Measurements from ENCODE around the gene TPX2. TPM values are rescaled to one million over a fixed set of nuclear protein-coding genes. Genes with fewer than 3 reads are reported as not detected.

TPX2 gene
- total RNA-seq, 5 donors from 2014 or later (not counting 1 experiment from before 2014, with no cell fraction given): 0.99 to 3.0 (median 1.4) TPM

GRCh38 chr20:31774408-31774807, 35.3 kb downstream of the TPX2 start:
- H3K27me3 ChIP-seq (replicated peaks in 1 of 2; ENCODE audit: control insufficient read depth in 2 of 2, extremely low read depth in 1 of 2, insufficient read depth in 2 of 2, low read length in 1 of 2): no peaks in the 10 kb centered on the region
- WGBS (ENCODE audit: insufficient coverage): no CpG with 5 or more reads among the region's 1 CpG
- H3K4me1 ChIP-seq (ENCODE audit: control insufficient read depth in 1 of 2, extremely low read depth in 1 of 2, insufficient read depth in 2 of 2, low read length in 2 of 2): no peaks in the 10 kb centered on the region
- DNase-seq: no peak
- H3K9me3 ChIP-seq: no peaks in the 10 kb centered on the region
- no peak overlapping the region for H3K4me3 ChIP-seq (ENCODE audit: control insufficient read depth in 1 of 2, extremely low read depth in 1 of 2, low read length in 1 of 2)
- H3K4me1 Mint-ChIP-seq: peaks cover 0 to 9% (median 7%) of the 10 kb centered on the region in 3 donors
- no peaks in the 10 kb centered on the region for H3K36me3 Mint-ChIP-seq
- H3K4me3 Mint-ChIP-seq: no peak overlapping the region
- H3K36me3 ChIP-seq (ENCODE audit: control insufficient read depth in 2 of 2, extremely low read depth in 1 of 2, insufficient read depth in 1 of 2, low read length in 1 of 2): no peaks in the 10 kb centered on the region
- ATAC-seq (replicated peaks in 1 of 4): no peak
- ChIA-PET CTCF (interaction anchor here in 1 of 2 donors (0.7 kb wide), 1 partner anchor 157 kb away, joined by 3 read pairs; no protein-coding TSS in a partner anchor), POLR2A (no interaction called here)
- H3K27ac ChIP-seq (ENCODE audit: low read length): no peak overlapping the region
- no peak overlapping the region for H3K27ac Mint-ChIP-seq
- H3K9me3 Mint-ChIP-seq: no peaks in the 10 kb centered on the region
- no peaks in the 10 kb centered on the region for H3K27me3 Mint-ChIP-seq

- H3K4me1 ChIP-seq (ENCODE audit: control insufficient read depth in 1 of 2, extremely low read depth in 1 of 2, insufficient read depth in 2 of 2, low read length in 2 of 2): no peaks in the 10 kb centered on the region
- no peak overlapping the region for H3K4me3 Mint-ChIP-seq
- no peaks in the 10 kb centered on the region for H3K4me1 Mint-ChIP-seq
- DNase-seq: no peak
- no peaks in the 10 kb centered on the region for H3K36me3 Mint-ChIP-seq
- H3K27ac Mint-ChIP-seq: no peak overlapping the region
- no CpG with 5 or more reads among the region's 2 CpGs for WGBS (ENCODE audit: insufficient coverage)
- no peaks in the 10 kb centered on the region for H3K9me3 ChIP-seq
- H3K36me3 ChIP-seq (ENCODE audit: control insufficient read depth in 2 of 2, extremely low read depth in 1 of 2, insufficient read depth in 1 of 2, low read length in 1 of 2): no peaks in the 10 kb centered on the region
- H3K27ac ChIP-seq (ENCODE audit: low read length): no peak overlapping the region
- no peak for ATAC-seq (replicated peaks in 1 of 4)
- no peaks in the 10 kb centered on the region for H3K9me3 Mint-ChIP-seq
- no peaks in the 10 kb centered on the region for H3K27me3 Mint-ChIP-seq
- H3K4me3 ChIP-seq (ENCODE audit: control insufficient read depth in 1 of 2, extremely low read depth in 1 of 2, low read length in 1 of 2): no peak overlapping the region
- CTCF ChIA-PET: no interaction called here
- POLR2A ChIA-PET: interaction anchor here in 1 of 2 donors (0.7 kb wide), 1 partner anchor 1006 kb away, joined by 10 read pairs; no protein-coding TSS in a partner anchor
- H3K27me3 ChIP-seq (replicated peaks in 1 of 2; ENCODE audit: control insufficient read depth in 2 of 2, extremely low read depth in 1 of 2, insufficient read depth in 2 of 2, low read length in 1 of 2): no peaks in the 10 kb centered on the region
Measured at GRCh38 chr20:31780839-31781238, 41.7 kb downstream of the TPX2 start.

GRCh38 chr20:31781945-31782344, 42.9 kb downstream of the TPX2 start:
- POLR2A ChIA-PET: no interaction called here
- CTCF ChIA-PET: interaction anchor here in 1 of 2 donors (0.5 kb wide), 1 partner anchor 9 kb away, joined by 4 read pairs; no protein-coding TSS in a partner anchor

GRCh38 chr20:31784354-31785044, 45.4 kb downstream of the TPX2 start:
- H3K27me3 Mint-ChIP-seq: no peaks in the 10 kb centered on the region
- POLR2A ChIA-PET: no interaction called here
- H3K4me3 Mint-ChIP-seq: no peak overlapping the region
- H3K36me3 Mint-ChIP-seq: no peaks in the 10 kb centered on the region
- no peak overlapping the region for H3K4me3 ChIP-seq (ENCODE audit: control insufficient read depth in 1 of 2, extremely low read depth in 1 of 2, low read length in 1 of 2)
- H3K27me3 ChIP-seq (replicated peaks in 1 of 2; ENCODE audit: control insufficient read depth in 2 of 2, extremely low read depth in 1 of 2, insufficient read depth in 2 of 2, low read length in 1 of 2): no peaks in the 10 kb centered on the region
- no peaks in the 10 kb centered on the region for H3K9me3 ChIP-seq
- CTCF ChIA-PET: no interaction called here
- no peaks in the 10 kb centered on the region for H3K4me1 ChIP-seq (ENCODE audit: control insufficient read depth in 1 of 2, extremely low read depth in 1 of 2, insufficient read depth in 2 of 2, low read length in 2 of 2)
- no peak overlapping the region for H3K27ac Mint-ChIP-seq
- H3K9me3 Mint-ChIP-seq: no peaks in the 10 kb centered on the region
- 99% methylated on average over 5 of the region's 7 CpGs for WGBS (ENCODE audit: insufficient coverage)
- no peak for ATAC-seq (replicated peaks in 1 of 4)
- H3K27ac ChIP-seq (ENCODE audit: low read length): no peak overlapping the region
- DNase-seq: no peak
- H3K36me3 ChIP-seq (ENCODE audit: control insufficient read depth in 2 of 2, extremely low read depth in 1 of 2, insufficient read depth in 1 of 2, low read length in 1 of 2): no peaks in the 10 kb centered on the region
- no peaks in the 10 kb centered on the region for H3K4me1 Mint-ChIP-seq

More at GRCh38 chr20:31781945-31782344, 42.9 kb downstream of the TPX2 start:
- H3K27ac ChIP-seq (ENCODE audit: low read length): no peak overlapping the region
- H3K36me3 ChIP-seq (ENCODE audit: control insufficient read depth in 2 of 2, extremely low read depth in 1 of 2, insufficient read depth in 1 of 2, low read length in 1 of 2): no peaks in the 10 kb centered on the region
- no peaks in the 10 kb centered on the region for H3K27me3 ChIP-seq (replicated peaks in 1 of 2; ENCODE audit: control insufficient read depth in 2 of 2, extremely low read depth in 1 of 2, insufficient read depth in 2 of 2, low read length in 1 of 2)
- H3K36me3 Mint-ChIP-seq: no peaks in the 10 kb centered on the region
- no peaks in the 10 kb centered on the region for H3K4me1 Mint-ChIP-seq
- WGBS (ENCODE audit: insufficient coverage): 97% methylated on average over 3 of the region's 4 CpGs
- no peaks in the 10 kb centered on the region for H3K4me1 ChIP-seq (ENCODE audit: control insufficient read depth in 1 of 2, extremely low read depth in 1 of 2, insufficient read depth in 2 of 2, low read length in 2 of 2)
- H3K9me3 Mint-ChIP-seq: no peaks in the 10 kb centered on the region
- ATAC-seq (replicated peaks in 1 of 4): no peak
- no peak overlapping the region for H3K4me3 ChIP-seq (ENCODE audit: control insufficient read depth in 1 of 2, extremely low read depth in 1 of 2, low read length in 1 of 2)
- H3K9me3 ChIP-seq: no peaks in the 10 kb centered on the region
- H3K27ac Mint-ChIP-seq: no peak overlapping the region
- DNase-seq: no peak
- no peak overlapping the region for H3K4me3 Mint-ChIP-seq
- H3K27me3 Mint-ChIP-seq: no peaks in the 10 kb centered on the region

GRCh38 chr20:31785089-31785488, 46.0 kb downstream of the TPX2 start:
- Histone ChIP-seq H3K27me3 (replicated peaks in 1 of 2; ENCODE audit: control insufficient read depth in 2 of 2, extremely low read depth in 1 of 2, insufficient read depth in 2 of 2, low read length in 1 of 2) (no peaks in the 10 kb centered on the region), H3K27ac (ENCODE audit: low read length) (no peak overlapping the region), H3K4me1 (ENCODE audit: control insufficient read depth in 1 of 2, extremely low read depth in 1 of 2, insufficient read depth in 2 of 2, low read length in 2 of 2) (no peaks in the 10 kb centered on the region), H3K9me3 (no peaks in the 10 kb centered on the region), H3K36me3 (ENCODE audit: control insufficient read depth in 2 of 2, extremely low read depth in 1 of 2, insufficient read depth in 1 of 2, low read length in 1 of 2) (no peaks in the 10 kb centered on the region), H3K4me3 (ENCODE audit: control insufficient read depth in 1 of 2, extremely low read depth in 1 of 2, low read length in 1 of 2) (no peak overlapping the region)
- ATAC-seq (replicated peaks in 1 of 4) (no peak), DNase-seq (no peak)
- H3K9me3 Mint-ChIP-seq: no peaks in the 10 kb centered on the region
- no peaks in the 10 kb centered on the region for H3K36me3 Mint-ChIP-seq
- POLR2A ChIA-PET: interaction anchor here in 1 of 2 donors (0.5 kb wide), 1 partner anchor 203 kb away, joined by 5 read pairs; no protein-coding TSS in a partner anchor
- WGBS (ENCODE audit: insufficient coverage): no CpG with 5 or more reads among the region's 3 CpGs
- no peak overlapping the region for H3K4me3 Mint-ChIP-seq
- H3K27ac Mint-ChIP-seq: no peak overlapping the region
- no peaks in the 10 kb centered on the region for H3K27me3 Mint-ChIP-seq
- CTCF ChIA-PET: no interaction called here
- no peaks in the 10 kb centered on the region for H3K4me1 Mint-ChIP-seq

GRCh38 chr20:31788578-31788977, 49.5 kb downstream of the TPX2 start:
- no peak overlapping the region for H3K27ac ChIP-seq (ENCODE audit: low read length)
- no peaks in the 10 kb centered on the region for H3K9me3 ChIP-seq
- no peaks in the 10 kb centered on the region for H3K4me1 Mint-ChIP-seq
- POLR2A ChIA-PET: no interaction called here
- H3K36me3 Mint-ChIP-seq: no peaks in the 10 kb centered on the region
- no peak overlapping the region for H3K4me3 Mint-ChIP-seq
- DNase-seq: no peak
- no peaks in the 10 kb centered on the region for H3K27me3 ChIP-seq (replicated peaks in 1 of 2; ENCODE audit: control insufficient read depth in 2 of 2, extremely low read depth in 1 of 2, insufficient read depth in 2 of 2, low read length in 1 of 2)
- WGBS (ENCODE audit: insufficient coverage): no CpG with 5 or more reads among the region's 3 CpGs
- H3K27ac Mint-ChIP-seq: no peak overlapping the region
- no peaks in the 10 kb centered on the region for H3K9me3 Mint-ChIP-seq
- ATAC-seq (replicated peaks in 1 of 4): no peak
- no peaks in the 10 kb centered on the region for H3K4me1 ChIP-seq (ENCODE audit: control insufficient read depth in 1 of 2, extremely low read depth in 1 of 2, insufficient read depth in 2 of 2, low read length in 2 of 2)
- CTCF ChIA-PET: no interaction called here
- H3K36me3 ChIP-seq (ENCODE audit: control insufficient read depth in 2 of 2, extremely low read depth in 1 of 2, insufficient read depth in 1 of 2, low read length in 1 of 2): no peaks in the 10 kb centered on the region
- H3K27me3 Mint-ChIP-seq: no peaks in the 10 kb centered on the region
- no peak overlapping the region for H3K4me3 ChIP-seq (ENCODE audit: control insufficient read depth in 1 of 2, extremely low read depth in 1 of 2, low read length in 1 of 2)

Data from T-cell (primary cell).